IPS-18c (cell line): ENCODE measurements around the gene WDR37.

ENCODE experiments used
- H3K4me3 ChIP-seq: 2 replicates; pipeline ENCODE4 v1.7.0; 2013; ENCODE audit warnings: low read depth, mild to moderate bottlenecking, low read length, moderate library complexity; ENCODE audit not compliant: insufficient read depth
- H3K9me3 ChIP-seq: one replicate; pipeline ENCODE4 v1.6.1; 2013; ENCODE audit warnings: mild to moderate bottlenecking, low read length, moderate library complexity; ENCODE audit not compliant: control insufficient read depth, insufficient read depth

WDR37 gene

DNA sequence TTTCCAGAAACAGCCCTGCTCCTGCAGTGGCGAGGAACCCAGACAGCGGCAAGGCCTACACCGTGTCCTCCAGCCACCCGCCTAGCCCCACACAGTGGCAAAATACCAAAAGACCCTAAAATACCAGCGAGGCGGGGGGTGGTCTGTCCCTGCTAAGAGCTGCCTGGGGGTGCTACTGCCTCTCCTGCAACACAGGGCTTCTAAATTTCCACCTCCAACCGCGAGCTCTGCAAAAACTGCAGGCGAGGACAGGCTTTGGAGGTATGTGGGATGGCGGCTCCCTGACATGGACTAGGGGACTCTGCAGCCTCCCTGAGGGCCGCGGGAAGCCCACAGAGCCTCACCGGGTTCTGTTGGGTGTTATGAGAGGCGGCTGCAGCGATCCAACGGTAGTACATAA is 122.3 kb downstream of the WDR37 start:
- Histone ChIP-seq H3K4me3 (no peak overlapping the region), H3K9me3 (no peaks in the 10 kb centered on the region)

DNA sequence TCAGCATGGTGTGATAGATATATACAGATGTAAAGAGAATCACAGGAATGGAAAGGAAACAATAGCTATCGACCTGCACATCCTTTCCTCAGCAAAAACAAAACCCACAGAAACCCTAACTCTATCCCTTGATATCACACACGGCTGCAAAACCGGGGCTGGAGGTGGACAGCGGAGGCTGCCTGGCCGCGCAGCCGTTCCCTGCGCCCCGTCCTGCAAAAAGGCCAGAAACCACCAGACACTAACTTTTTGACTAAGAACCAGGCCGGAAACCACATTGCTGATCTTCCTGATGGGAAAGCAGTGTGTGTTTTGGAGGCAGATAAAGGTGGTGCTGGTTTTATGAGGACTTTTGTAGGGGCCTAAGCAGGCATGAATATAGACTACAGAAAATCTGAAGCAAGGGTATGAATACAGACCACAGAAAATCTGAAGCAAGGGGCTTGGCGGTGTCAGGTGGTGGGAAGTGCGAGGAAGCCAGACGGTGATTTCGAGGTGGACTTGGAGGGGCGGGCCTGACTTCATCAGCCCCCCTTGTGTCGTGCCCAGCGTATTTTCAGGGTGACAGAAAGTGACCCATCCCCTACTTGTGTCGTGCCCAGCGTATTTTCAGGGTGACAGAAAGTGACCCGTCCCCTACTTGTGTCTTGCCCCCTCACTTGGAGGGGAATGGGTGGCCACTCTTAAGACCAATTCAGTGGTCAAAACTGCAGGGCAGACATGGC is 123.3 kb downstream of the WDR37 start:
- Histone ChIP-seq H3K4me3 (no peak overlapping the region), H3K9me3 (no peaks in the 10 kb centered on the region)

DNA sequence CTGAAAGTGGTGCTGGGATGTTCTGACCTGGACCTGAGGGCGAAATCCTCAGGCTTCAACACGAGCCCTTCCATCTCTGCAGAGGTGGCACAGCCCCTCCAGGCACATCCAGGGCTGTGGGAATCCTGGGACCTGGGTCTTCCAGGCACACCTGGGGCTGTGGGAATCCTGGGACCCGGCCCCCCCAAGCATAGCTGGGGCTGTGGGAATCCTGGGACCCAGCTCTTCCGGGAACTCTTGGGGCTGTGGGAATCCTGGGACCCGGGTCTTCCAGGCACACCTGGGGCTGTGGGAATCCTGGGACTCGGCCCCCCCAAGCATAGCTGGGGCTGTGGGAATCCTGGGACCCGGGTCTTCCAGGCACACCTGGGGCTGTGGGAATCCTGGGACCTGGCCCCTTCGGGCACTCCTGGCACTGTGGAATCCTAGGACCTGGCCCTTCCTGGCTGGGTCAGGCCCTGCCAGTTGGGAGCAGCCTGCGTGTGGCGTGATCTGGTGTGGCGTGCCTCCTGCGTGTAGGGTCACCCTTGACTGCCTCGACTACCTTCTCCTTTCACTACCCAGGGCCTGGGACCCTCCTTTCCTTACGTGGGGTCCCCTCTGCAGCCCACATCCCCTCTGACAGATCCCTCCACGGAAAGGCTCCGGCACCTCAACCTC is 124.0 kb downstream of the WDR37 start:
- no peaks in the 10 kb centered on the region for H3K9me3 ChIP-seq
- no peak overlapping the region for H3K4me3 ChIP-seq

DNA sequence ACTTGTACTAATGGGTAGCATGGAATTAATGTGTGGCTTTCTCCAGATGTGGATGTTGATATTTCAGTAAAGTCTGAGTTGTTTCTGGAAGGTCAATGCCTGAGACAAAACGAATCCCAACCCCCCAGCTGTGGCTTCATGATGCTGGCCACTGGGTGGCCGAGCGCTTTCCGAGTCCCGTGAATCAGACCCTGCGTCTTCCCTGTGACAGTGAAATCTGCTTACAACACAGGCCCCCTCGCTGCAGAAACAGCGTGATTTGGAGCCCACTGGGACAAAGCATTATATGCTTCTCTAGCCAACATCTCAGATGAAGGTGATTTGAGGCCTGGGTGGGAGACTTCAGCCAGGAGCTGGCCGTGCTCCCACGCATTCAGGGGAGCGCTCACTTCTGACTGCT is 124.7 kb downstream of the WDR37 start:
- Histone ChIP-seq H3K4me3 (no peak overlapping the region), H3K9me3 (no peaks in the 10 kb centered on the region)
